A673 (cell line): ENCODE results near the gene IRF6.

ENCODE experiments used
- EZH2 ChIP-seq: fragments of 200-600 bp; sonication (generic); IDR thresholded peaks from 2 replicates; pipeline ENCODE4 v1.6.1; 2017; ENCODE audit warnings: borderline replicate concordance, low read depth, mild to moderate bottlenecking, mixed read lengths, antibody characterized with exemption, low read length; ENCODE audit not compliant: poor library complexity, severe bottlenecking
- TF ChIP-seq, protein P1 (sequence below): fragments of 300-800, 200-600 bp; sonication (generic); conservative IDR thresholded peaks from 2 replicates; pipeline ENCODE4 v1.5.1; 2017; ENCODE audit warnings: low read depth, mild to moderate bottlenecking, antibody characterized with exemption, low read length, moderate library complexity, mixed read lengths

DNA sequence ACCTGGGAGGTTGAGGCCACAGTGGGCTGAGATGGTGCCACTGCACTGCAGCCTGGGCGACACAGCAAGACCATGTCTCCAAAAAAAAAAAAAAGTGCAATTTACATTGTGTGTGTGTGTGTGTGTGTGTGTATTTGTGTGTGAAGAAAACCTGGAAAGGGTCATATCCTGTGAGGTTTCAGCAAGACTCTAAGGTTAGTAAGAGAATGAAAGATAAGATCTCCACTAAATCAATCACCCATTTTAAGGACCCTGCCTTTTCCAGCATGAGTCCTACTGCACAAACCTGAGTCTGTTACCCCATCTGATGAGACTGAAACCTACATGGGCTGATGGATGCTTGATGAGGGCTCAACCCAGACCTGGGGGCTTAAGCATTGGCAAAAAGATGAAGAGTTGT is 16.7 kb downstream of the IRF6 start:
- no peak for TF ChIP-seq EZH2
- TF ChIP-seq, protein P1, sequence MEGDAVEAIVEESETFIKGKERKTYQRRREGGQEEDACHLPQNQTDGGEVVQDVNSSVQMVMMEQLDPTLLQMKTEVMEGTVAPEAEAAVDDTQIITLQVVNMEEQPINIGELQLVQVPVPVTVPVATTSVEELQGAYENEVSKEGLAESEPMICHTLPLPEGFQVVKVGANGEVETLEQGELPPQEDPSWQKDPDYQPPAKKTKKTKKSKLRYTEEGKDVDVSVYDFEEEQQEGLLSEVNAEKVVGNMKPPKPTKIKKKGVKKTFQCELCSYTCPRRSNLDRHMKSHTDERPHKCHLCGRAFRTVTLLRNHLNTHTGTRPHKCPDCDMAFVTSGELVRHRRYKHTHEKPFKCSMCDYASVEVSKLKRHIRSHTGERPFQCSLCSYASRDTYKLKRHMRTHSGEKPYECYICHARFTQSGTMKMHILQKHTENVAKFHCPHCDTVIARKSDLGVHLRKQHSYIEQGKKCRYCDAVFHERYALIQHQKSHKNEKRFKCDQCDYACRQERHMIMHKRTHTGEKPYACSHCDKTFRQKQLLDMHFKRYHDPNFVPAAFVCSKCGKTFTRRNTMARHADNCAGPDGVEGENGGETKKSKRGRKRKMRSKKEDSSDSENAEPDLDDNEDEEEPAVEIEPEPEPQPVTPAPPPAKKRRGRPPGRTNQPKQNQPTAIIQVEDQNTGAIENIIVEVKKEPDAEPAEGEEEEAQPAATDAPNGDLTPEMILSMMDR: no peak
